ENCODE data around the gene LAPTM5.

The LAPTM5 gene

GRCh38 chr1:30763651-30764248, 6.2 kb upstream of the LAPTM5 start:
- H3K4me1 ChIP-seq (ENCODE audit: control insufficient read depth, insufficient read depth, low read length), result no peaks in the 10 kb centered on the region
- ChIA-PET CTCF (interaction anchor here (1.6 kb wide), 1 partner anchor 16 kb away, joined by 4 read pairs; no protein-coding TSS in a partner anchor), POLR2A (interaction anchor here (1.2 kb wide), 1 partner anchor 14 kb away, joined by 4 read pairs; no protein-coding TSS in a partner anchor)
- no peak overlapping the region for H3K27ac ChIP-seq (ENCODE audit: extremely low read depth, low read depth, low read length)
- no peak overlapping the region for H3K4me3 ChIP-seq (ENCODE audit: low read depth, low read length)
- H3K9me3 ChIP-seq (ENCODE audit: control insufficient read depth, insufficient read depth, low read depth, low read length), result no peaks in the 10 kb centered on the region
- TF ChIP-seq GLIS2 (tag by site-specific recombination; IDR thresholded peaks at IDR 0.05) (peak; percentile 78), ZNF530 (tag by site-specific recombination; IDR thresholded peaks at IDR 0.05; ENCODE audit: low read depth) (no peak), ZNF341 (tag by site-specific recombination; IDR thresholded peaks at IDR 0.05; ENCODE audit: low read depth) (peak; percentile 50), ZNF561 (tag by site-specific recombination; IDR thresholded peaks at IDR 0.05; ENCODE audit: borderline replicate concordance) (no peak), ZIC2 (tag by site-specific recombination; IDR thresholded peaks at IDR 0.05) (peak; percentile 90), ZFHX2 (tag by site-specific recombination; conservative IDR thresholded peaks at IDR 0.05) (0 out of 2 replicates have a peak, but pooled peaks have one; percentile 10), ZSCAN4 (tag by site-specific recombination; IDR thresholded peaks at IDR 0.05) (0 out of 2 replicates have a peak, but pooled peaks have one; percentile 17), EGR2 (tag by site-specific recombination; IDR thresholded peaks at IDR 0.05; ENCODE audit: low read depth) (peak; percentile 15; the same call in 1 of the 2 replicates)
- no peaks in the 10 kb centered on the region for H3K36me3 ChIP-seq (ENCODE audit: control insufficient read depth in 2 of 2, insufficient read depth in 1 of 2, low read length in 2 of 2)

GRCh38 chr1:30762930-30763650, 5.5 kb upstream of the LAPTM5 start:
- no peaks in the 10 kb centered on the region for H3K4me1 ChIP-seq (ENCODE audit: control insufficient read depth, insufficient read depth, low read length)

More at GRCh38 chr1:30762930-30763650, 5.5 kb upstream of the LAPTM5 start:
- no peak for TF ChIP-seq ZNF449 (tag by site-specific recombination; IDR thresholded peaks at IDR 0.05)
- TF ChIP-seq TRIM28 (IDR thresholded peaks at IDR 0.05; ENCODE audit: borderline replicate concordance, low read length), result no peak
- no peak for TF ChIP-seq ZBTB44 (tag by site-specific recombination; IDR thresholded peaks at IDR 0.05)
- no peak for TF ChIP-seq ZNF776 (tag by site-specific recombination; IDR thresholded peaks at IDR 0.05; ENCODE audit: borderline replicate concordance)
- no peak for TF ChIP-seq ZNF148 (tag by site-specific recombination; IDR thresholded peaks at IDR 0.05; ENCODE audit: borderline replicate concordance)
- no peak for TF ChIP-seq ELK4 (IDR thresholded peaks at IDR 0.05; ENCODE audit: borderline replicate concordance, low read depth, low read length)
- no peak for TF ChIP-seq KLF9 (tag by site-specific recombination; IDR thresholded peaks at IDR 0.05; ENCODE audit: low read depth)
- TF ChIP-seq ZNF202 (tag by site-specific recombination; IDR thresholded peaks at IDR 0.05; ENCODE audit: borderline replicate concordance), result no peak
- no peak for TF ChIP-seq CTCF (tag by site-specific recombination; IDR thresholded peaks at IDR 0.05)
- Histone ChIP-seq H3K36me3 (ENCODE audit: control insufficient read depth in 2 of 2, insufficient read depth in 1 of 2, low read length in 2 of 2) (no peaks in the 10 kb centered on the region), H3K4me3 (ENCODE audit: low read depth, low read length) (no peak overlapping the region), H3K9me3 (ENCODE audit: control insufficient read depth, insufficient read depth, low read depth, low read length) (no peaks in the 10 kb centered on the region), H3K27ac (ENCODE audit: extremely low read depth, low read depth, low read length) (no peak overlapping the region)
- ChIA-PET CTCF (interaction anchor here (1.2 to 1.6 kb wide), 3 partner anchors 11 to 44 kb away, joined by 3 to 4 read pairs (median 4); no protein-coding TSS in a partner anchor), POLR2A (interaction anchor here (1.2 kb wide), 1 partner anchor 15 kb away, joined by 4 read pairs; no protein-coding TSS in a partner anchor)

Data from HEK293 (cell line).